GM23248 (cell line): ENCODE measurements around the gene TYW1. TPM values are rescaled to one million over a fixed set of nuclear protein-coding genes. Genes with fewer than 3 reads are reported as not detected.
"Not testable (repeated sequence)": the region's sequence is repeated elsewhere in the genome, so short reads cannot be mapped to it uniquely, and the experiment has no call there.

Source experiments
- DNase-seq: peaks from one replicate; pipeline ENCODE4 v3.0.0-alpha.2; 2015
- H2AFZ ChIP-seq: fragments of 200-600 bp; sonication (generic); 2 replicates; pipeline ENCODE4 v1.6.1; 2016; ENCODE audit warnings: antibody characterized with exemption
- H3F3A ChIP-seq: fragments of 200-600 bp; sonication (generic); 2 replicates; pipeline ENCODE4 v1.6.1; 2016; ENCODE audit warnings: mild to moderate bottlenecking, antibody characterized with exemption, mixed run types; ENCODE audit not compliant: insufficient read depth
- H3K27ac ChIP-seq: fragments of 200-600 bp; sonication (generic); 2 replicates; pipeline ENCODE4 v1.5.1; 2016; ENCODE audit warnings: mild to moderate bottlenecking
- H3K27me3 ChIP-seq: fragments of 200-600 bp; sonication (generic); replicated peaks from 2 replicates; pipeline ENCODE4 v1.6.1; 2016; ENCODE audit warnings: mild to moderate bottlenecking; ENCODE audit not compliant: insufficient read depth
- H3K36me3 ChIP-seq: fragments of 200-600 bp; sonication (generic); 2 replicates; pipeline ENCODE4 v1.6.1; 2016; ENCODE audit warnings: low read depth, mild to moderate bottlenecking
- H3K4me1 ChIP-seq: fragments of 200-600 bp; sonication (generic); 2 replicates; pipeline ENCODE4 v1.6.1; 2016; ENCODE audit warnings: mild to moderate bottlenecking; ENCODE audit not compliant: insufficient read depth
- H3K4me2 ChIP-seq: fragments of 200-600 bp; sonication (generic); one replicate; pipeline ENCODE4 v1.6.1; 2016; ENCODE audit warnings: mild to moderate bottlenecking; ENCODE audit not compliant: unreplicated experiment
- H3K4me3 ChIP-seq: fragments of 200-600 bp; sonication (generic); 2 replicates; pipeline ENCODE4 v1.5.1; 2016; ENCODE audit warnings: mild to moderate bottlenecking
- H3K79me2 ChIP-seq: fragments of 200-600 bp; sonication (generic); 2 replicates; pipeline ENCODE4 v1.6.1; 2016; ENCODE audit warnings: mild to moderate bottlenecking; ENCODE audit not compliant: insufficient read depth
- H3K9ac ChIP-seq: fragments of 200-600 bp; sonication (generic); 2 replicates; pipeline ENCODE4 v1.6.1; 2016; ENCODE audit warnings: mild to moderate bottlenecking
- H3K9me2 ChIP-seq: fragments of 200-600 bp; sonication (generic); 2 replicates; pipeline ENCODE4 v1.6.1; 2016; ENCODE audit warnings: mixed run types, mild to moderate bottlenecking, moderate library complexity; ENCODE audit not compliant: insufficient read depth
- H3K9me3 ChIP-seq: fragments of 200-600 bp; sonication (generic); one replicate; pipeline ENCODE4 v1.6.1; 2017; ENCODE audit warnings: low read depth
- H4K20me1 ChIP-seq: fragments of 200-600 bp; sonication (generic); 2 replicates; pipeline ENCODE4 v1.6.0; 2016; ENCODE audit not compliant: insufficient read depth
- EZH2 ChIP-seq: fragments of 200-600 bp; sonication (generic); IDR thresholded peaks from 2 replicates; pipeline ENCODE4 v1.6.1; 2018; ENCODE audit warnings: antibody characterized with exemption, mild to moderate bottlenecking; ENCODE audit not compliant: insufficient read depth, poor library complexity, severe bottlenecking
- EZH2phosphoT487 ChIP-seq: fragments of 200-600 bp; sonication (generic); IDR thresholded peaks from 2 replicates; pipeline ENCODE4 v1.6.1; 2018; ENCODE audit warnings: antibody characterized with exemption, moderate library complexity, mild to moderate bottlenecking, low read depth; ENCODE audit not compliant: insufficient read depth
- WGBS, 2 experiments: methylation state at CpG; one replicate each; pipeline ENCODE4 v1.1.6; 2015 to 2017; ENCODE audit warnings: low lambda C conversion rate in 2 of 2, low coverage in 1 of 2; ENCODE audit errors: missing lambda C conversion rate in 2 of 2; 5-methylcytosine and 5-hydroxymethylcytosine counted together
- in situ Hi-C: fragments of 300-500 bp; cut with MboI; formaldehyde crosslinking; loops from 2 replicates; pipeline ENCODE4 v1.15.0; 2020
- polyA plus RNA-seq: library from polyadenylated mRNA; unstranded; fragments of >200 nt; fragmentation: Nextera tagmentation; extraction: Ambion mirVana; gene quantifications from 2 replicates; pipeline ENCODE4 v1.2.1, GENCODE V29; 2016
- total RNA-seq: library from RNA; depleted of rRNA; stranded (reverse); fragments of >200 nt; shearing (Covaris generic); gene quantifications from 2 replicates; pipeline ENCODE4 v1.2.3, GENCODE V29; 2014

The TYW1 gene
- total and polyA plus RNA-seq, 2 experiments from 2014 or later = 11.1 to 14.7 TPM

DNA sequence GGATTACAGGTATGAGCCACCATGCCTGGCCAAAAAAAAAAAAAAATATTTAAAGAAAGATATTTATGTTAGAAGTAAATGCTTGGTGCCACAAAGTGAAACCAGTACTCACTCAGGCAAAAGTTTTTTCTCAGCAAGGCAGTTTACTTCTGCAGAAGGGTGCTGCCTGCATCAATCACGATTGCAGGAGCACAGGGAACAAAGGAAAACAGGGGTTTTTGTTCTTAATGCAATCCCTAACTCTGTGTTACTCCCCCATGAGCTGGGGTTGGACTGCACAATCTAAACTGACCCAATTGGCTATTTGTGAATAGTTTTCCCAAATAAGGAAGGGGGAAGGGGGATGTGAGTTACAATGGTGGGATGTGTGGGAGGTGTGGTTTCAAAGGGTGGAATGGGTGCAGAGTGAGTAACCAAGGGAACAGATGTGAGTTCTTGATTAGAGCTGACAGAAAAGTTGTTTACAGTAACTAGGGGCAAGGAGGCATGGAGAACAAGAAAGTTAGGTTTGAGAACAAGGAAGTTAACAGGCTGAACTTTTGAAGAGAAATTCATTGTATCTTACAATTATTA, 255.4 kb downstream of the TYW1 start:
- H3K4me2 ChIP-seq = no peak overlapping the region
- DNase-seq = no peak
- no peaks in the 10 kb centered on the region for H3K27me3 ChIP-seq
- in situ Hi-C loops = no loop called here
- H3K79me2 ChIP-seq = no peaks in the 10 kb centered on the region
- no peaks in the 10 kb centered on the region for H3K36me3 ChIP-seq
- no peak overlapping the region for H3K27ac ChIP-seq
- no peak overlapping the region for H3K9ac ChIP-seq
- no peaks in the 10 kb centered on the region for H3K9me3 ChIP-seq
- H4K20me1 ChIP-seq = no peaks in the 10 kb centered on the region
- H2AFZ ChIP-seq = no peak overlapping the region
- no peak overlapping the region for H3K4me3 ChIP-seq
- no peaks in the 10 kb centered on the region for H3K9me2 ChIP-seq
- H3F3A ChIP-seq = no peaks in the 10 kb centered on the region
- H3K4me1 ChIP-seq = no peaks in the 10 kb centered on the region
- 80% methylated on average over 1 of the region's 1 CpG for WGBS, 2 experiments
- TF ChIP-seq EZH2phosphoT487 (no peak), EZH2 (no peak)

DNA sequence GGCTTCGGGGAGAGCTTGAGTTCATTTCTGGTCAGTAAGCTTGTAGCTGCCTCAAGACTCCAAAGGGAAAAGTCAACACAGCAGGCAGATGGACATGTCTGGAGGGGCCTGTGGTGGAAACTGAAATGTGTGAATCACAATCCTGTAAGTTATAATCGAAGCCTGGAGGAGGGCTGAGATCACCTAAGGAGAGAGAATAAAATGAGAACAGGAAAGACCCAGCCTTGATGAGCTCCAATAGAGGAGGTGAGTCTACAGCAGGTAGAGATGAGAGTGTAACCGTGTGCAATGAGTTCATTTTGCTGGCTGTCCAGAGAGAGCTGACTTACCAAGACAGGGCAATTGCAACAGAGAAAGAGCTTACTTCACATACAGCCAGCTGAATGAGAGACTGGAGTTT, 258.4 kb downstream of the TYW1 start:
- H2AFZ ChIP-seq, in situ Hi-C loops, H3F3A ChIP-seq, H3K9me3 ChIP-seq, DNase-seq, H3K36me3 ChIP-seq, H3K27me3 ChIP-seq, H3K27ac ChIP-seq, H3K9ac ChIP-seq, H4K20me1 ChIP-seq, H3K79me2 ChIP-seq, H3K4me1 ChIP-seq, H3K4me3 ChIP-seq, H3K4me2 ChIP-seq, H3K9me2 ChIP-seq: not testable (repeated sequence)
- 75 to 77% methylated on average over 2 of the region's 3 CpGs for WGBS, 2 experiments

DNA sequence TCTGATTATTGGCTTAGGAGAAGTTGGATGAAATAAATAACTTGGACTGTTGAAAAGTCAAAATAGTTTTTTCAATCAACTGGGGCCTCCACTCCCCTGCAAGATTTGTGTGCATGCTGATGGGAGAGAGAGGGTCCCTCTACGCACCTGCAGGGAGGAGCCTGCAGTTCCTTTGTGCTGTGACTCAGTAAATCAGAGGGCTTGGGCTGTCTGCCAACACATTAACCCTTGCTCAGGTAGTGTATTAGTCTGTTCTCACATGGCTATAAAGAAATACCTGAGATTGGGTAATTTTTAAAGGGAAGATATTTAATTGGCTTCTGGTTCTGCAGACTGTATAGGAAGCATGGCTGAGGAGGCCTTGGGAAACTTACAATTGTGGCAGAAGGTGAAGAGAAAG, 261.1 kb downstream of the TYW1 start:
- H3F3A ChIP-seq, DNase-seq, H4K20me1 ChIP-seq, H3K27ac ChIP-seq, H3K27me3 ChIP-seq, H3K4me3 ChIP-seq, H3K9ac ChIP-seq, H3K36me3 ChIP-seq, H3K79me2 ChIP-seq, H3K4me1 ChIP-seq, H3K9me3 ChIP-seq, in situ Hi-C loops, H3K9me2 ChIP-seq, H3K4me2 ChIP-seq, H2AFZ ChIP-seq: not testable (repeated sequence)
- WGBS, 2 experiments = 84 to 92% methylated on average over 1 of the region's 1 CpG

DNA sequence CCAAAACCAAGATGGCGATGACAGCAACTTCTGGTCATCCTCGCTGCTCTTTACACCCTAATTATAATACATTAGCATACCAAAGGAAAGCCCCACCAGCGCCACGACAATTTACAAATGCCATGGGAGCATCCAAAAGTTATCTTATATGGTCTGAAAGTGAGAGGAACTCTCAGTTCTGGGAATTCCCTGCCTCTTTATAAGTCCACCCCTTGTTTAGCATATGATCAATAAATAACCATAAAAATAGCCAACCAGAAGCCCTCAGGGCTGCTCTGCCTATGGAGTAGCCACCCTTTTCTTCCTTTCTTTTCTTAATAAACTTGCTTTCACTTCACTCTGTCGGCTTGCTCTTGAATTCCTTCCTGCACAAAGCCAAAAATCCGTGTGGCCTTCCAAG, 262.7 kb downstream of the TYW1 start:
- H3F3A ChIP-seq, H3K4me1 ChIP-seq, H3K4me3 ChIP-seq, DNase-seq, H3K9me2 ChIP-seq, H3K36me3 ChIP-seq, H3K9ac ChIP-seq, H3K27ac ChIP-seq, H3K79me2 ChIP-seq, H3K4me2 ChIP-seq, H4K20me1 ChIP-seq, H3K27me3 ChIP-seq, H3K9me3 ChIP-seq, in situ Hi-C loops, H2AFZ ChIP-seq: not testable (repeated sequence)
- 92 to 95% methylated on average over 6 of the region's 6 CpGs for WGBS, 2 experiments

DNA sequence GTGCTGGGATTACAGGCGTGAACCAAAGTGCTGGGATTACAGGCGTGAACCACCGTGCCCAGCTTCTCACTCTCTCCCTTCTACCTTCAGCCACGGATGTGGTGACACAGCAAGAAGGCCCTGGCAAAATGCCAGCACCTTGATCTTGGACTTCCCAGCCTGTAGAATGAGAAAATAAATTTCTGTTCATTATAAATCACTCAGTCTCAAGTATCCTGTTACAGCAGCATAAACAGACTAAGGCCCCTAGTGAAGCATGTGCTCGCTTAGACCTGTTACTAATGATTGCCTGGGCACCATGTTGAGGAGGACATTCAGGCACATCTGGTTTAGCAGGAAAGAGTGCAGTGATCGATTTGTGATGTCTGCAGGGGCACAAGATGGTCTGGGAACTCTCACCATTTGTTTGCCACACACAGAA, 263.5 kb downstream of the TYW1 start:
- H3K9me3 ChIP-seq, H3K4me1 ChIP-seq, H3K4me3 ChIP-seq, DNase-seq, H2AFZ ChIP-seq, H3K9me2 ChIP-seq, H3K9ac ChIP-seq, H3K79me2 ChIP-seq, H3K27ac ChIP-seq, H3F3A ChIP-seq, in situ Hi-C loops, H3K27me3 ChIP-seq, H3K36me3 ChIP-seq, H4K20me1 ChIP-seq, H3K4me2 ChIP-seq: not testable (repeated sequence)
- 65 to 75% methylated on average over 6 of the region's 6 CpGs for WGBS, 2 experiments

DNA sequence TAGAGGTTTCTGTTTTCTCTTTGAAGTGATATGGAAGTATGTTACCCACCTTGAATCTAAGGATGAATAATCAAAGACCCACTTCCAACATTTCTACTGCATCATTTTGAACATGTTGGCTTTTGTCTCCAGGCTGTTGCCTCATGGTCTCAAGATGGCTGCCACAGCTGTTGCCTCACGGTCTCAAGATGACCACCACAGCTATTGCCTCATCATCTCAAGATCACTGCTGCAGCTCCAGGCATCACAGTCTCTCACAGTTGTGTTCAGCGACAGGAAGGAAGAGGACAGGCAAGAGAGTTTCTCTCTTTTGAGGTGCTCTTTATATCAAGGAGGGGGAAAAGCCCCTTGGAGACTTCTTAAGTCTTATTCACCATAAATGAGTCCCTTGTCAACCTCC, 267.4 kb downstream of the TYW1 start:
- H2AFZ ChIP-seq, H3K79me2 ChIP-seq, H3F3A ChIP-seq, H3K36me3 ChIP-seq, H3K4me3 ChIP-seq, H3K4me1 ChIP-seq, in situ Hi-C loops, H3K27ac ChIP-seq, H3K9me2 ChIP-seq, H4K20me1 ChIP-seq, H3K4me2 ChIP-seq, H3K27me3 ChIP-seq, H3K9me3 ChIP-seq, H3K9ac ChIP-seq: not testable (repeated sequence)
- DNase-seq = peak; percentile 5
- 92 to 95% methylated on average over 2 of the region's 2 CpGs for WGBS, 2 experiments

DNA sequence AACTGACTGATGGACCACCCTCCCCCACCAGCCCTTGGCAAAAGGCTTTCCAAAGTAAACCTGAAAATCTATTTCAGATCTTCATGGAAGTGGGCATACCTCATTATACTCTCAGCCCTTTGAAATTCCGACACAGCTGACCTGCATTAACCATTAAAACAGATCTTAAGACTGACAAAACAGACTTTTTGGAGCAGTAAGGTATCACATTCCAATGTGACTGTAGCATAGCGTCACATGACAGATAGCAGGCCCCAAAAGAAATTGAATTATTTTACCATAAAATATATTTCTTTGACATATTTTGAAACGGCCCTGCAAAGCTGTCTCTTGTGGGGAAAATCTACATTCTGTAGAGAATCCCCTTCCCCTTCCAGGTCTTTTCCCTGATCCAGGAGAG, 269.4 kb downstream of the TYW1 start:
- H4K20me1 ChIP-seq, H3K9me2 ChIP-seq, H3K4me2 ChIP-seq, H3K4me3 ChIP-seq, H3K79me2 ChIP-seq, DNase-seq, H3K4me1 ChIP-seq, H3K36me3 ChIP-seq, H3K27me3 ChIP-seq, H2AFZ ChIP-seq, H3K9me3 ChIP-seq, H3K9ac ChIP-seq, in situ Hi-C loops, H3K27ac ChIP-seq, H3F3A ChIP-seq: not testable (repeated sequence)
- WGBS, 2 experiments = 69 to 76% methylated on average over 3 of the region's 3 CpGs
